Heart right ventricle (tissue), 16 donors: ENCODE measurements around the gene ZNHIT3. TPM values are rescaled to one million over a fixed set of nuclear protein-coding genes. Genes with fewer than 3 reads are reported as not detected.

Source experiments
- ATAC-seq, 8 donors: fragments of 200-7000 bp; cut with Tn5 transposase; one replicate each; pipeline ENCODE4 v1.9.1; 2020; ENCODE audit warnings: mild to moderate bottlenecking in 8 of 8, moderate library complexity in 8 of 8, moderate number of reproducible peaks in 1 of 8
- DNase-seq, 2 donors: peaks; one replicate each; pipeline ENCODE4 v3.0.0-alpha.2; 2020
- H3K27ac ChIP-seq, 10 donors: fragments of 200-600 bp; sonication (generic) in 2 of 10; one replicate each; pipeline versions ENCODE4 v1.5.0 to v1.8.0; 2020 to 2022; ENCODE audit warnings: mild to moderate bottlenecking in 3 of 10
- H3K27me3 ChIP-seq, 7 donors: fragments of 200-600 bp; one replicate each; pipeline ENCODE4 v1.8.0; 2021 to 2022; ENCODE audit warnings: mild to moderate bottlenecking in 2 of 7
- H3K36me3 ChIP-seq, 9 donors: fragments of 200-600 bp; sonication (generic) in 1 of 9; one replicate each; pipeline versions ENCODE4 v1.5.0 to v1.8.0; 2020 to 2022; ENCODE audit warnings: mild to moderate bottlenecking in 2 of 9
- H3K4me1 ChIP-seq, 9 donors: fragments of 200-600 bp; sonication (generic) in 1 of 9; one replicate each; pipeline versions ENCODE4 v1.5.0 to v1.8.0; 2020 to 2022; ENCODE audit warnings: mild to moderate bottlenecking in 4 of 9
- H3K4me3 ChIP-seq, 10 donors: fragments of 200-600 bp; sonication (generic) in 2 of 10; one replicate each; pipeline versions ENCODE4 v1.5.0 to v1.8.0; 2020 to 2022; ENCODE audit warnings: mild to moderate bottlenecking in 7 of 10, moderate library complexity in 2 of 10
- H3K9me3 ChIP-seq, 11 donors: fragments of 200-600 bp in 10 of 11; sonication (generic) in 2 of 11; one replicate each; pipeline versions ENCODE4 v1.5.0 to v1.8.0; 2013 to 2022; ENCODE audit warnings: mild to moderate bottlenecking in 2 of 11, control low read depth in 1 of 11, moderate library complexity in 1 of 11
- WGBS, 2 donors: extraction: QIAGEN DNeasy Blood & Tissue Kit; methylation state at CpG; one replicate each; pipeline ENCODE4 v1.1.7; 2013; ENCODE audit warnings: inconsistent platforms in 1 of 2; 5-methylcytosine and 5-hydroxymethylcytosine counted together
- intact Hi-C, 10 donors: fragments of 100-400 bp; cut with DNase I; formaldehyde crosslinking; loops; one replicate each; pipeline versions ENCODE4 v1.11.1 to v1.14.2; 2022
- polyA plus RNA-seq, 2 donors: library from polyadenylated mRNA; stranded (reverse); fragments of 200-250 nt; gene quantifications; one replicate each; pipeline ENCODE4 v1.2.3, GENCODE V29; 2013
- total RNA-seq, 10 donors: library from RNA; stranded (reverse); fragmentation: NEBNext Ultra II Directional in 3 of 10; extraction: Animal tissue kit (Norgen Biotek cat#: 25700) in 3 of 10; gene quantifications; one replicate each; pipeline versions ENCODE4 v1.2.1 to v1.2.4, GENCODE V29; 2021 to 2023
- TF ChIP-seq, protein P1 (sequence below), 9 donors: fragments of 200-600 bp; sonication (generic) in 2 of 9; IDR thresholded peaks; one replicate each; pipeline versions ENCODE4 v1.5.0 to v1.8.0; 2021 to 2022; ENCODE audit warnings: antibody characterized with exemption in 9 of 9, mild to moderate bottlenecking in 5 of 9, moderate library complexity in 1 of 9
- donor health status: Arrhythmogenic right ventricular cardiomyopathy.
- donor health status: ischemic (EF 13 %, LVEDD 7.1; RV severe dilation, severe dysfunction).
- donor health status: healthy with polysubstance abuse.
- donor health status: DM: no; HTN: yes; CAD: no.
- donor health status: DM: no; HTN: no; CAD: no.
- donor health status: ischemic (EF 25% LVEDD 6.9; RV normal size, moderate dysfunction).
- donor health status: ischemic (EF 25% LVEDD 5.7; RV mildly dilated, moderate dysfunction).
- donor health status: healthy.
- donor health status: DM: yes; HTN: yes; CAD: no.
- donor health status: Ischemic cardiomyopathy.
- donor health status: ischemic (EF 35%, LVEDD 5.7; RV mildly dilated, moderate dysfunction).
- donor health status: nonischemic (EF 11% LVEDD 7.7; RV severe dilation, severe dysfunction).
- donor health status: DM: yes; HTN: yes; CAD: no.
- donor health status: PGD.
- donor health status: ischemic (EF 29% LVEDD 5.4; RV normal size, mild dysfunction).
- donor health status: nonischemic (EF 23%, LVEDD 6.1; RV moderate dilation, normal function).

ZNHIT3 gene
- total and polyA plus RNA-seq, 12 donors = 12.0 to 34.0 (median 23.0) TPM

DNA sequence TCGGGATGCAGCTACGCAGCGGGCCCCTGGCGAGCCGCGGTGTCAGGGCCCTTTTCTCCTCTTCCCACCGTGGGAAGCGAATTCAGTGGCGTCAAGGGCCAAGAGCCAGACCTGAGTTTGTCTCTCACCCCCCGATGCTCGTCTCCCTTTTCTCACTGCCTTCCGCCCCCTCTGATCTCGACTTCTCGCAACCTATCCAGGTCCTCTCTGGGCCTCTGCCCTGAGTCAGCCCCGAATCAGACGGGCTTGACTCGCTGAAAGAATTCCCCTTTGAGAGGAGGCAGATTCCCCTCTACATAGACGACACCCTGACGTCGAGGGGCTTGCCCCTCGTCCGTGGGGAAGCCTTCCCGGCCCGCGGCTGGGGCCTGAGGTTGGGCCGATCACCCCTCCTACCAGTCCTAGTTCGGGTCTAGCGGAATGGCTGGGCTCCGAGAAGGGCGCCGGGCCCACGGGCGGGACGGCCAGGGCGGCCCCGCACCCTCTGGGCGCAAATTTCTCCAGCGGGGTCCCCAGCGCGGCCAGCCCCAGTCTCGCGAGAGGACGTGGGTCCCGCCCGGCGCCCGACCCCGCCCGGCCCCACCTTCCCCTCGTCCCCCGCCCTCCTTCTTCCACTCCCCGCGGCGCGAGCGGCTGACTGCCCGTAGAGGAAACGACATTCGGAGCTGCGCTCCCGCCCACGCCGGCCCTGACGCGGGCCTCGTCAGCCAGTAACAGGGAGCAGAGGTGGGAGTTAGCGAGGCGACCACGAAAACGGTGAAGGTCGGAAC is 58.0 kb downstream of the ZNHIT3 start, which contains the start of gene GGNBP2:
Gene GGNBP2 (plus strand): TSS at position 613 of the 770 bp plus-strand sequence. CDS start 806 bp downstream, outside the sequence.
- H3K36me3 ChIP-seq = peaks cover 0 to 36% (median 0%) of the 10 kb centered on the region in 9 donors
- WGBS, 2 donors = 0 to 1% methylated on average over 70 to 71 of the region's 71 CpGs
- no peaks in the 10 kb centered on the region for H3K27me3 ChIP-seq
- H3K27ac ChIP-seq = peak within 1 kb of the TSS; percentile 97 to 100 (median 100)
- ATAC-seq = peak; percentile 89 to 95 (median 92)
- intact Hi-C loops = loop anchor here in 6 of 10 donors (5.0 to 10.0 kb wide), 3 partner anchors 48 to 60 kb away; partner anchors contain the start of genes DHRS11 (in 6 of the 6) and ZNHIT3 (in 1 of the 6)
- TF ChIP-seq, protein P1, sequence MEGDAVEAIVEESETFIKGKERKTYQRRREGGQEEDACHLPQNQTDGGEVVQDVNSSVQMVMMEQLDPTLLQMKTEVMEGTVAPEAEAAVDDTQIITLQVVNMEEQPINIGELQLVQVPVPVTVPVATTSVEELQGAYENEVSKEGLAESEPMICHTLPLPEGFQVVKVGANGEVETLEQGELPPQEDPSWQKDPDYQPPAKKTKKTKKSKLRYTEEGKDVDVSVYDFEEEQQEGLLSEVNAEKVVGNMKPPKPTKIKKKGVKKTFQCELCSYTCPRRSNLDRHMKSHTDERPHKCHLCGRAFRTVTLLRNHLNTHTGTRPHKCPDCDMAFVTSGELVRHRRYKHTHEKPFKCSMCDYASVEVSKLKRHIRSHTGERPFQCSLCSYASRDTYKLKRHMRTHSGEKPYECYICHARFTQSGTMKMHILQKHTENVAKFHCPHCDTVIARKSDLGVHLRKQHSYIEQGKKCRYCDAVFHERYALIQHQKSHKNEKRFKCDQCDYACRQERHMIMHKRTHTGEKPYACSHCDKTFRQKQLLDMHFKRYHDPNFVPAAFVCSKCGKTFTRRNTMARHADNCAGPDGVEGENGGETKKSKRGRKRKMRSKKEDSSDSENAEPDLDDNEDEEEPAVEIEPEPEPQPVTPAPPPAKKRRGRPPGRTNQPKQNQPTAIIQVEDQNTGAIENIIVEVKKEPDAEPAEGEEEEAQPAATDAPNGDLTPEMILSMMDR (IDR thresholded peaks at IDR 0.05) = no peak
- peaks cover 16 to 52% (median 44%) of the 10 kb centered on the region in 9 donors for H3K4me1 ChIP-seq
- H3K9me3 ChIP-seq = no peaks in the 10 kb centered on the region
- peak; percentile 95 to 96 for DNase-seq
- H3K4me3 ChIP-seq = peak within 1 kb of the TSS; percentile 69 to 98 (median 86)

DNA sequence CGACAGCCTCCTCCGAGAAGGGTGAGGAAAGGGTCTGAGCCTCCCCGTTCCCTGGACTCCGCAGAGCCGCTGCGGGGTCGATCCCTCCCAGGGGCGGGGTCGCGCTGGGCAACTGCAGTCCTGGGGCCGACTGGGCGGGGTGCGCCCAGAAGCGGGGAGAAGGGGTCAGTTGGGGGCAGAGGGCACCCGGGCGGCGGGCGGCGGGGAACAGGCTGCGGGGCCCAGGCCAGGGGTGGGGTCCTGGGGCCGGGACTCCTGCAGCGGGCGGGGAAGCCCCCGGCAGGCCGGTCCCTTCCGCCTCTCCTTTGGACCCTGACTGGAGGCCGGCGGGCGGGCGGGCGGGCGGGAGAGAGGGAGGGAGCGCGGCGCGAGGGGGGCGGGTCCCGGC is 58.6 kb downstream of the ZNHIT3 start:
- intact Hi-C loops = loop anchor here in 6 of 10 donors (5.0 to 10.0 kb wide), 3 partner anchors 47 to 60 kb away; partner anchors contain the start of genes DHRS11 (in 6 of the 6) and ZNHIT3 (in 1 of the 6)
- Histone ChIP-seq H3K27me3 (no peaks in the 10 kb centered on the region), H3K9me3 (no peaks in the 10 kb centered on the region), H3K36me3 (peaks cover 0 to 32% (median 0%) of the 10 kb centered on the region in 9 donors), H3K27ac (peak overlapping the region; percentile 97 to 100 (median 100)), H3K4me3 (peak overlapping the region; percentile 69 to 98 (median 86)), H3K4me1 (peaks cover 16 to 52% (median 48%) of the 10 kb centered on the region in 9 donors)
- ATAC-seq (peak in 7 of 8 donors; percentile 40 to 73 (median 56)), DNase-seq (no peak)
- TF ChIP-seq, protein P1 (IDR thresholded peaks at IDR 0.05) = no peak
- 1% methylated on average over 17 to 29 of the region's 38 CpGs for WGBS, 2 donors

Other genes with a start within 250 kb of the ZNHIT3 start
- gene TBC1D3I, start 222.1 kb upstream of the ZNHIT3 start, total RNA-seq = under 1 TPM in 5 of 10 donors, not detected in 5; 0.19 to 0.68 (median 0.42) TPM
- gene TBC1D3I, start 222.1 kb upstream of the ZNHIT3 start, polyA plus RNA-seq = under 1 TPM in 1 of 2 donors, not detected in 1; 0.23 TPM
- gene TBC1D3G, start 162.8 kb upstream of the ZNHIT3 start, total RNA-seq = under 1 TPM in 1 of 10 donors, not detected in 9; 0.97 TPM
- gene TBC1D3G, start 162.8 kb upstream of the ZNHIT3 start, polyA plus RNA-seq = 10 to 100 TPM in 1 of 2 donors, not detected in 1; 12.7 TPM
- gene TBC1D3H, start 98.2 kb upstream of the ZNHIT3 start, total RNA-seq = not detected
- not detected for gene TBC1D3H, start 98.2 kb upstream of the ZNHIT3 start, polyA plus RNA-seq
- gene MYO19, start 48.2 kb downstream of the ZNHIT3 start, total RNA-seq = 10 to 100 TPM in 9 of 10 donors, 1 to 10 TPM in 1; 8.8 to 22.9 (median 13.9) TPM
- 10 to 100 TPM; 15.6 to 40.4 TPM for gene MYO19, start 48.2 kb downstream of the ZNHIT3 start, polyA plus RNA-seq
- gene PIGW, start 48.3 kb downstream of the ZNHIT3 start, total RNA-seq = 10 to 100 TPM in 1 of 10 donors, 1 to 10 TPM in 9; 4.0 to 10.2 (median 6.5) TPM
- 1 to 10 TPM; 2.5 to 5.1 TPM for gene PIGW, start 48.3 kb downstream of the ZNHIT3 start, polyA plus RNA-seq
- 10 to 100 TPM; 35.6 to 51.2 (median 48.1) TPM for gene GGNBP2, start 58.2 kb downstream of the ZNHIT3 start, total RNA-seq
- gene GGNBP2, start 58.2 kb downstream of the ZNHIT3 start, polyA plus RNA-seq = 10 to 100 TPM; 25.9 to 41.3 TPM
- gene DHRS11, start 105.2 kb downstream of the ZNHIT3 start, total RNA-seq = 10 to 100 TPM; 11.0 to 24.7 (median 18.9) TPM
- 10 to 100 TPM; 12.9 to 23.3 TPM for gene DHRS11, start 105.2 kb downstream of the ZNHIT3 start, polyA plus RNA-seq
- 1 to 10 TPM; 5.5 to 8.8 (median 6.8) TPM for gene MRM1, start 114.9 kb downstream of the ZNHIT3 start, total RNA-seq
- gene MRM1, start 114.9 kb downstream of the ZNHIT3 start, polyA plus RNA-seq = 10 to 100 TPM in 1 of 2 donors, 1 to 10 TPM in 1; 9.1 to 10.3 TPM